Chondrocyte (in vitro differentiated cells): ENCODE results near the gene KCNK7. TPM values are rescaled to one million over a fixed set of nuclear protein-coding genes. Genes with fewer than 3 reads are reported as not detected.

Source experiments
- DNase-seq: peaks from one replicate; pipeline ENCODE4 v3.0.0; 2021; ENCODE audit warnings: mixed read lengths, low spot score
- H3K27ac Mint-ChIP-seq: one replicate; pipeline ENCODE4 v1.8.0; 2021; ENCODE audit warnings: mild to moderate bottlenecking, moderate library complexity, mixed read lengths; ENCODE audit not compliant: unreplicated experiment
- H3K27me3 Mint-ChIP-seq: 2 replicates; pipeline ENCODE4 v1.8.0; 2021; ENCODE audit warnings: low read depth, mixed read lengths
- H3K36me3 Mint-ChIP-seq: 2 replicates; pipeline ENCODE4 v1.8.0; 2021; ENCODE audit warnings: low read depth, mixed read lengths
- H3K4me1 Mint-ChIP-seq: 2 replicates; pipeline ENCODE4 v1.8.0; 2021; ENCODE audit warnings: low read depth, mild to moderate bottlenecking, mixed read lengths
- H3K4me3 Mint-ChIP-seq: one replicate; pipeline ENCODE4 v1.8.0; 2021; ENCODE audit warnings: mild to moderate bottlenecking, moderate library complexity, mixed read lengths; ENCODE audit not compliant: unreplicated experiment
- H3K9me3 Mint-ChIP-seq: 2 replicates; pipeline ENCODE4 v1.8.0; 2021; ENCODE audit warnings: low read depth, mixed read lengths
- CTCF ChIP-seq: fragments of 200-600 bp; sonication (generic); IDR thresholded peaks from 2 replicates; pipeline ENCODE4 v1.5.0; 2021; ENCODE audit warnings: antibody characterized with exemption, mild to moderate bottlenecking, moderate library complexity
- total RNA-seq: library from RNA; stranded (reverse); gene quantifications from 3 replicates; pipeline ENCODE4 v1.2.1, GENCODE V29; 2021

KCNK7 gene
- total RNA-seq, 1 donor from 2014 or later, result 0.22 TPM

- H3K4me3 Mint-ChIP-seq, result no peak overlapping the region
- TF ChIP-seq CTCF, result no peak
- H3K9me3 Mint-ChIP-seq, result no peaks in the 10 kb centered on the region
- H3K27ac Mint-ChIP-seq, result no peak overlapping the region
- no peak for DNase-seq
- H3K27me3 Mint-ChIP-seq, result no peaks in the 10 kb centered on the region
- peaks cover 27% of the 10 kb centered on the region for H3K4me1 Mint-ChIP-seq
- H3K36me3 Mint-ChIP-seq, result peaks cover 16% of the 10 kb centered on the region
Measured at GRCh38 chr11:65583589-65583988, 12.0 kb downstream of the KCNK7 start.

GRCh38 chr11:65581928-65582327 lies 13.7 kb downstream of the KCNK7 start:
- no peaks in the 10 kb centered on the region for H3K9me3 Mint-ChIP-seq
- no peak for TF ChIP-seq CTCF
- peaks cover 26% of the 10 kb centered on the region for H3K4me1 Mint-ChIP-seq
- DNase-seq, result no peak
- no peak overlapping the region for H3K4me3 Mint-ChIP-seq
- H3K27me3 Mint-ChIP-seq, result no peaks in the 10 kb centered on the region
- peaks cover 16% of the 10 kb centered on the region for H3K36me3 Mint-ChIP-seq
- no peak overlapping the region for H3K27ac Mint-ChIP-seq

GRCh38 chr11:65580756-65581155 lies 14.8 kb downstream of the KCNK7 start:
- DNase-seq, result no peak
- Mint-ChIP-seq H3K27me3 (no peaks in the 10 kb centered on the region), H3K27ac (no peak overlapping the region), H3K9me3 (no peaks in the 10 kb centered on the region), H3K4me1 (peaks cover 24% of the 10 kb centered on the region), H3K36me3 (peaks cover 14% of the 10 kb centered on the region), H3K4me3 (no peak overlapping the region)
- TF ChIP-seq CTCF, result no peak

- Mint-ChIP-seq H3K4me1 (peaks cover 29% of the 10 kb centered on the region), H3K4me3 (no peak overlapping the region), H3K27ac (no peak overlapping the region), H3K9me3 (no peaks in the 10 kb centered on the region), H3K36me3 (peaks cover 14% of the 10 kb centered on the region), H3K27me3 (no peaks in the 10 kb centered on the region)
- no peak for DNase-seq
- no peak for TF ChIP-seq CTCF
Measured at GRCh38 chr11:65580031-65580692, 15.4 kb downstream of the KCNK7 start.

- H3K4me1 Mint-ChIP-seq, result peaks cover 35% of the 10 kb centered on the region
- no peak for DNase-seq
- H3K27ac Mint-ChIP-seq, result no peak overlapping the region
- H3K27me3 Mint-ChIP-seq, result no peaks in the 10 kb centered on the region
- H3K9me3 Mint-ChIP-seq, result no peaks in the 10 kb centered on the region
- no peak overlapping the region for H3K4me3 Mint-ChIP-seq
- H3K36me3 Mint-ChIP-seq, result peaks cover 14% of the 10 kb centered on the region
- no peak for TF ChIP-seq CTCF
Measured at GRCh38 chr11:65579291-65579690, 16.3 kb downstream of the KCNK7 start.
